Bladder microvascular endothelial cell (primary cell): ENCODE data around the gene CYBRD1. TPM values are rescaled to one million over a fixed set of nuclear protein-coding genes. Genes with fewer than 3 reads are reported as not detected.

ENCODE experiments used
- total RNA-seq: library from RNA; depleted of rRNA; stranded (reverse); fragments of >200 nt; gene quantifications from 2 replicates; pipeline ENCODE4 v1.2.3, GENCODE V29; 2014

Gene CYBRD1
- 22.2 and 28.8 TPM in 2 replicates for total RNA-seq

GRCh38 chr2:171522052-171522787, at the start of gene CYBRD1:
CYBRD1 (plus strand) TSS chr2:171522474; CDS start chr2:171522546, 72 bp downstream.

Other genes starting within 250 kb of the CYBRD1 start
- gene METTL8, start 88.5 kb upstream of the CYBRD1 start, total RNA-seq, result 5.7 and 20.1 TPM in 2 replicates
- 8.9 and 23.2 TPM in 2 replicates for gene DCAF17, start 88.2 kb upstream of the CYBRD1 start, total RNA-seq
- gene DYNC1I2, start 165.0 kb downstream of the CYBRD1 start, total RNA-seq, result 127 and 234 TPM in 2 replicates